Measurements from ENCODE around the gene ENTPD6. TPM values are rescaled to one million over a fixed set of nuclear protein-coding genes. Genes with fewer than 3 reads are reported as not detected.

The ENTPD6 gene
- total and polyA plus RNA-seq, 2 experiments from 2014 or later: 80.4 to 87.1 TPM

DNA sequence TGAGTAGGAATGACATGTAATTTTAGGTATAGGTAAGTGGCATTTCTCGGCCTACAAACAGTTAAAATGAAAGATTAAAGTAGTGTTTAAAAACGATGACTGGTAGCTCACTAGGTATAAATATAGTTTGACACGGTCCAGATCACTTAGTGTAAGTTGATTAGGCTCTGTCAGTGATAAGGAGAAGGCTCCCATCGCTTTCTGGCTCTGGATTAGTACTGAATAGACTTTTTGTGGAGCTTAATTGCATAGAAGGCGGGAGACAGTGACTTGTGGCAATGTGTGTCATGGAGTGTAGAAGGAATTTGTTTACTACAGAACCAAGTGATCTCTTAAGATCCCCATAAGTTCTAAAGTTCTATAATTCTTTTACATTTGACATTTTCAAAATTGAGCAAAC is 59.1 kb downstream of the ENTPD6 start:
- H4K20me1 ChIP-seq (ENCODE audit: insufficient read depth, poor library complexity, severe bottlenecking): peaks cover 10% of the 10 kb centered on the region
- no peaks in the 10 kb centered on the region for H3K9me2 ChIP-seq (replicated peaks; ENCODE audit: insufficient read depth)
- no peaks in the 10 kb centered on the region for H3K9me3 ChIP-seq (ENCODE audit: low read depth)
- H3K79me2 ChIP-seq: peaks cover 96% of the 10 kb centered on the region
- H2AFZ ChIP-seq: no peak overlapping the region
- H3K4me2 ChIP-seq: no peak overlapping the region
- no peaks in the 10 kb centered on the region for H3K36me3 ChIP-seq (replicated peaks; ENCODE audit: insufficient read depth, low read depth)
- peaks cover 25% of the 10 kb centered on the region for H3K4me1 ChIP-seq (ENCODE audit: insufficient read depth)
- DNase-seq (ENCODE audit: low spot score): no peak
- WGBS (ENCODE audit: low lambda C conversion rate, missing lambda C conversion rate): 52% methylated on average over 5 of the region's 5 CpGs
- TF ChIP-seq, protein P1, sequence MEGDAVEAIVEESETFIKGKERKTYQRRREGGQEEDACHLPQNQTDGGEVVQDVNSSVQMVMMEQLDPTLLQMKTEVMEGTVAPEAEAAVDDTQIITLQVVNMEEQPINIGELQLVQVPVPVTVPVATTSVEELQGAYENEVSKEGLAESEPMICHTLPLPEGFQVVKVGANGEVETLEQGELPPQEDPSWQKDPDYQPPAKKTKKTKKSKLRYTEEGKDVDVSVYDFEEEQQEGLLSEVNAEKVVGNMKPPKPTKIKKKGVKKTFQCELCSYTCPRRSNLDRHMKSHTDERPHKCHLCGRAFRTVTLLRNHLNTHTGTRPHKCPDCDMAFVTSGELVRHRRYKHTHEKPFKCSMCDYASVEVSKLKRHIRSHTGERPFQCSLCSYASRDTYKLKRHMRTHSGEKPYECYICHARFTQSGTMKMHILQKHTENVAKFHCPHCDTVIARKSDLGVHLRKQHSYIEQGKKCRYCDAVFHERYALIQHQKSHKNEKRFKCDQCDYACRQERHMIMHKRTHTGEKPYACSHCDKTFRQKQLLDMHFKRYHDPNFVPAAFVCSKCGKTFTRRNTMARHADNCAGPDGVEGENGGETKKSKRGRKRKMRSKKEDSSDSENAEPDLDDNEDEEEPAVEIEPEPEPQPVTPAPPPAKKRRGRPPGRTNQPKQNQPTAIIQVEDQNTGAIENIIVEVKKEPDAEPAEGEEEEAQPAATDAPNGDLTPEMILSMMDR (IDR thresholded peaks at IDR 0.05; ENCODE audit: poor library complexity): no peak
- TF ChIP-seq EZH2phosphoT487 (IDR thresholded peaks at IDR 0.05; ENCODE audit: low read depth, severe bottlenecking, unreplicated experiment) (no peak), EZH2 (IDR thresholded peaks at IDR 0.05; ENCODE audit: borderline replicate concordance) (no peak)
- H3K4me3 ChIP-seq: no peak overlapping the region
- no peak overlapping the region for H3K27ac ChIP-seq
- no peaks in the 10 kb centered on the region for H3K27me3 ChIP-seq

DNA sequence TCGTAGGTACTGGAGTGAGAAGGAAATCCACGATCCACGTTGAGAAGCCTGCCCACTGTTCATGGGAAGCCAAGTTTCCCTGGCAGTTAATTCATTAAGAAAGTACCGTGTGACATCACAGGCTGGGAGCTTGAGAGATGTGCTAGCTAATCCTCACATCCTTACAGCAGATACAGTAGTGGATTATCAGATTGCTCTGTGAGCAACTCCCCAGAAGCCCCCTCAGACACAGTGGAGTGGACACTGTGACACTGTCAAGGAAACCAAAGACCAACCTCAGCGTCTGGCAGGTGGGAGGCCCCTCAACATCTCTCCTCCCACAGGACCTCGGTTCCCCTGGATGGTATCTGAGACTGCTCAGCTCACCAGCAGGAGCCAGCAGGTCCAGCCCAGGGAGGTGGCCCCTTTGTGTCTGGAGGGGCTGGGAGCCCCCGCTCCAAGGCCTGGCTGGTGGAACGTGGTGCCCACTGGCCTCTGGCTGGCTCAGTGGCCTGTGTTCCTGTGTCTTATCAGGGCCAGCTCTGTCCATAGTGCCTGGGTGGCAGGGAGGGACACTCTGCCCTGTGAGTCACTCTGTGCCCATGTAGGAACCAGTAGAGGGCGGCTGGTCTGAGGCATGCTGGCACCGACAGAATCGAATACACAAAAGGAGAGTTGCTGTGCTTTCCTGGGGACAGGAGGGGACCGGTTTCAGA is 59.6 kb downstream of the ENTPD6 start:
- H3K4me1 ChIP-seq (ENCODE audit: insufficient read depth): peaks cover 23% of the 10 kb centered on the region
- no peak for DNase-seq (ENCODE audit: low spot score)
- no peaks in the 10 kb centered on the region for H3K9me2 ChIP-seq (replicated peaks; ENCODE audit: insufficient read depth)
- no peaks in the 10 kb centered on the region for H3K27me3 ChIP-seq
- no peak overlapping the region for H3K27ac ChIP-seq
- H4K20me1 ChIP-seq (ENCODE audit: insufficient read depth, poor library complexity, severe bottlenecking): peaks cover 10% of the 10 kb centered on the region
- H3K4me2 ChIP-seq: no peak overlapping the region
- peaks cover 91% of the 10 kb centered on the region for H3K79me2 ChIP-seq
- no peak overlapping the region for H2AFZ ChIP-seq
- H3K36me3 ChIP-seq (replicated peaks; ENCODE audit: insufficient read depth, low read depth): no peaks in the 10 kb centered on the region
- WGBS (ENCODE audit: low lambda C conversion rate, missing lambda C conversion rate): 77% methylated on average over 12 of the region's 12 CpGs
- H3K4me3 ChIP-seq: no peak overlapping the region
- TF ChIP-seq EZH2 (IDR thresholded peaks at IDR 0.05; ENCODE audit: borderline replicate concordance) (no peak), EZH2phosphoT487 (IDR thresholded peaks at IDR 0.05; ENCODE audit: low read depth, severe bottlenecking, unreplicated experiment) (no peak)
- TF ChIP-seq, protein P1 (IDR thresholded peaks at IDR 0.05; ENCODE audit: poor library complexity): no peak
- H3K9me3 ChIP-seq (ENCODE audit: low read depth): no peaks in the 10 kb centered on the region

DNA sequence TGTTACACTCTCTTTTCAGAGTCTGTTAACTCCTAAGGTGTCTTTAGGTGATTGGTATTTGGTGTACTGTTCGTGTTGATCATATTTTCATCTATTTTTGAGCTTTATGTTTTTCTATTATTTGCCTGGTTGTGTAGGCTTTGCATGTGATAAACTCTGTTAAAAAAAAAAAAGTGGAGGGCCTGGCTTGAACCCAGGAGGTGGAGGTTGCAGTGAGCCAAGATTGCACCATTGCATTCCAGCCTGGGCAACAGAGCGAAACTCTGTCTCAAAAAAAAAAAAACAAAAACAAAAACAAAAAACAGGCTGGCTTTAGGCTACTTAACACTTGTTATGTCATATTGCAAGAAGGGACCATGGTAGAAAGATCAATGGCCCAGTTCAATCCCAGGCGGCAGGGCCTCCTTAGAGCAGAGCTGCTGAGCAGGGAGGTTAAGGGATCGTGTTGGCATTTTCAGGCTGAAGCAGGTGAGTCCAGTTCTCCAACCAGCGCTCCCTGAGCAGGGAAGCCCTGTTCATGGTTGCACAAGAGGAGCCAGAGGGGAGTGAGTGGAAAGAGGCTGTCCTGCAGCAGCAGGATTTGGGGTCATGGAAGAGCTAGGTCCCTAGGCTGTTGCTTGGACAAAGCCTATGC is 60.8 kb downstream of the ENTPD6 start:
- H4K20me1 ChIP-seq (ENCODE audit: insufficient read depth, poor library complexity, severe bottlenecking): peaks cover 10% of the 10 kb centered on the region
- no peak overlapping the region for H3K4me2 ChIP-seq
- no peak overlapping the region for H3K4me3 ChIP-seq
- no peaks in the 10 kb centered on the region for H3K9me2 ChIP-seq (replicated peaks; ENCODE audit: insufficient read depth)
- no peaks in the 10 kb centered on the region for H3K9me3 ChIP-seq (ENCODE audit: low read depth)
- no peak for DNase-seq (ENCODE audit: low spot score)
- H3K27ac ChIP-seq: no peak overlapping the region
- WGBS (ENCODE audit: low lambda C conversion rate, missing lambda C conversion rate): 90% methylated on average over 5 of the region's 5 CpGs
- TF ChIP-seq EZH2 (IDR thresholded peaks at IDR 0.05; ENCODE audit: borderline replicate concordance): no peak
- TF ChIP-seq, protein P1 (IDR thresholded peaks at IDR 0.05; ENCODE audit: poor library complexity): no peak
- TF ChIP-seq EZH2phosphoT487 (IDR thresholded peaks at IDR 0.05; ENCODE audit: low read depth, severe bottlenecking, unreplicated experiment): no peak
- H2AFZ ChIP-seq: no peak overlapping the region
- no peaks in the 10 kb centered on the region for H3K27me3 ChIP-seq
- H3K4me1 ChIP-seq (ENCODE audit: insufficient read depth): peaks cover 15% of the 10 kb centered on the region
- H3K36me3 ChIP-seq (replicated peaks; ENCODE audit: insufficient read depth, low read depth): no peaks in the 10 kb centered on the region
- peaks cover 79% of the 10 kb centered on the region for H3K79me2 ChIP-seq
